Sigmoid colon (tissue), 7 donors: ENCODE results near the gene POU6F2. TPM values are rescaled to one million over a fixed set of nuclear protein-coding genes. Genes with fewer than 3 reads are reported as not detected.

Source experiments
- polyA plus RNA-seq, 3 donors: library from polyadenylated mRNA; stranded (reverse); fragments of 200-250 nt; gene quantifications; one replicate each; pipeline ENCODE4 v1.2.3, GENCODE V29; 2013
- small RNA-seq, 3 donors: library from RNA; depleted of rRNA; stranded (forward); fragments of <200 nt; gene quantifications; one replicate each; pipeline ENCODE3, GENCODE V24; 2016
- total RNA-seq, 4 donors: library from RNA; depleted of rRNA; stranded (reverse); fragments of >200 nt; gene quantifications; one replicate each; pipeline ENCODE4 v1.1.0, GENCODE V29; 2016
- donor health status: healthy with polysubstance abuse.
- donor health status: Bipolar disorder and iron deficiency.
- donor health status: healthy.

The POU6F2 gene
- total and polyA plus RNA-seq, 7 donors: 0.04 TPM; not detected in 6

Small RNA genes within 50 kb of the gene (small RNA-seq; reads per million reads assigned to genes)
- 0.48 to 1.5 (median 0.54) reads per million in 3 donors for gene SNORA20B

Other genes with a start within 250 kb of the POU6F2 start
- gene VPS41, start 68.7 kb upstream of the POU6F2 start, total RNA-seq: 10 to 100 TPM; 25.7 to 38.5 (median 34.1) TPM
- gene VPS41, start 68.7 kb upstream of the POU6F2 start, polyA plus RNA-seq: 10 to 100 TPM; 10.2 to 15.0 (median 13.6) TPM